SH-SY5Y (cell line): ENCODE data around the gene ARHGAP24.

Source experiments
- GATA2 ChIP-seq: IDR thresholded peaks from 2 replicates; pipeline ENCODE4 v1.6.1; 2011; ENCODE audit warnings: mild to moderate bottlenecking, low read depth, low read length
- GATA3 ChIP-seq: IDR thresholded peaks from 2 replicates; pipeline ENCODE4 v1.6.1; 2011; ENCODE audit warnings: low read depth, mild to moderate bottlenecking, low read length, moderate library complexity

DNA sequence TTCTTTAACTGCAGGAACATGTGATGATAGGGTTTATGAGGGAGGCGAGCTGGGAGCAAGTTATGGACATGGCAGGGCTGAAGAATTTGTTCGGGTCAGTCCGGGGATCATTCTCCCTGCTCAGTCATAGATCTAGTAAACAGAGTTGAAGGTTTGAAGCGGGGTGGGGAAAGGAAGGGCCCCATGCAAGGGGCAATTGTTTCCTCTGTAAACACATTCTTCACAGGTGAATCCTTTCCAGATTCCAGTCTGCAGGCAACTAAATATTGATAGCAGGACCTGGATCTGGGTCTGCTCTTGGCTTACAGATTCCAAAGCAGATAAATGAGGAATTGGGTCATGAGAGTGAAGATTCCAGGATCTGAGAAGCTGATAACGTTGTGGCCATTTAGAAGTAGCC lies 44.3 kb upstream of the ARHGAP24 start:
- TF ChIP-seq GATA3 (no peak), GATA2 (peak; percentile 31; the same call in 1 of the 2 replicates)
